GM19025 (cell line): ENCODE measurements around the gene TENM3.

Experiments used
- ATAC-seq: cut with Tn5 transposase; IDR thresholded peaks from one replicate; pipeline ENCODE4 v1.9.1; 2021; ENCODE audit warnings: mild to moderate bottlenecking, low read depth, moderate library complexity; ENCODE audit not compliant: unreplicated experiment

Gene TENM3

DNA sequence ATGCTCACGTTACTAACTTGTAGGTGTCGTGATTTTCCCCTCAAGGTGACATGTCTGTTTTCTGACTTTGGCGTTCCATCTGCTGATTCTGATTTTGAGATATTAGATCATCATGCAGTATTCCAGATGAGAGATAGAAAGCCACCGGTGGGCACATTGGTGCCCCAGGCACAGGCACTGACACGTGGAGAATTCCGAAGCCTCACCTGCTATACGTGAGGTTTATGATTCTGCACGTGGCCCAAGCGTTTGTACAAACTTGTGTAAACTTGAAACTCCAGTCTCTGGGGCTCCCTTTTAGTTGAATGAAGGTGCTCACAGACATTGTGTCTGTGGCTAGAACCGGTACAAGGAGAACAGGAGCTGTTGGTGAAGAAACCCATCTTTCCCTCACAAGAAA is 81.1 kb downstream of the TENM3 start:
- no peak for ATAC-seq

DNA sequence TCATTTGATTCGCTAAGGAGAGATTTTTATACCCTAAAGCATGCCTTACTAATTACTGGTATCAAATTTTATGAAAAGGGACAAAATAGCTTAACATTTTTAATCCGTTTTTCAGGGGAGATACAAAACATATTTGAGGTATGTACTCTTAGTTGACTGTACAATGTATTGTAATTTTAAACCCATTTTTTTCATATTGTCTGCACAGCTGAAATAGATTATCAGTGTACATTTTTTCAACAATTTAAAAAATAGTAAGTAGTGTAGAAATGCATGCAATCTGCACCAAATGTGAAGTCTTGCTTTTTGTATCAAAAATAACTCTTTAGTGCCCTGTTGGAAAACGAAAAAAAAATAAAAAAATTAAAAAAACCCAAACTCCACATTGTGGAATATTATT is 82.2 kb downstream of the TENM3 start:
- no peak for ATAC-seq

DNA sequence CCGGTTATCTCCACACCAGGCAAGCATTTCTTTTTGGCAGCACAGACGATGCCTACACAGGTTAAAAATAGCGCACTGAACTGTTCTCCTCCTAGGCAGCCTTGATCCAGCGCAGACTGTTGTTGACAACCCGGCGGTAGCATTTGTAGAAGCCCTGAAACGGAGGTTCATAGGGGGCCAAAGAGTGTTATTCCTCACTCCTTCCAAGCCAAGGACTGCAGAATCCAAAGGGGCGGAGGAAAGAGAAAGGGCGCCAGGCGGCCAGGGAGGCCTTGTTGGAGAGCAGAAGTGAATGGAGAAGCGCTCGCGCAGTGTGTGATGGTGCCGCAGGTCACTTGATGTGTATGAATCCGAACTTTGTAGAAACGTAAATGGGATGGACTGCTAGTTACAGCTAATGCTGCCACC is 82.7 kb downstream of the TENM3 start:
- no peak for ATAC-seq

DNA sequence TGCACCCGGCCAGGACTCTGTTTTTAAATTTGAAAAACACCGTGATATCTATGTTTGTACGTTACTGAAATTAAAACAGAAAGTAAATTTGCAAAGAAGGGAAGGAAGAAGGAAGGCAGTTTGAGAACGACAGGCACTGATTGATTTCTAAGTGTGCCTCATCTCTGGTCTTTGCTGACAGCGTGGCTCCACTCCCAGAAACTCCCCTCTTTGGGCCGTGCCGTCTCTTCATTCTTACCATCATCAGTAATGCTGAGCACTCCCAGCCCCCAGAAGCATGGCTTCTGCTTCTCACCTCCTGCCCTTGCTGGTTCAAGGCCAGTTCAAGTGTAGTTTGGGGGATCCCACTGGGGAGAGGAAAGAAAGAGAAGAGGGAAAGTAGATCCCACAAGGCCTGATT is 85.3 kb downstream of the TENM3 start:
- no peak for ATAC-seq

DNA sequence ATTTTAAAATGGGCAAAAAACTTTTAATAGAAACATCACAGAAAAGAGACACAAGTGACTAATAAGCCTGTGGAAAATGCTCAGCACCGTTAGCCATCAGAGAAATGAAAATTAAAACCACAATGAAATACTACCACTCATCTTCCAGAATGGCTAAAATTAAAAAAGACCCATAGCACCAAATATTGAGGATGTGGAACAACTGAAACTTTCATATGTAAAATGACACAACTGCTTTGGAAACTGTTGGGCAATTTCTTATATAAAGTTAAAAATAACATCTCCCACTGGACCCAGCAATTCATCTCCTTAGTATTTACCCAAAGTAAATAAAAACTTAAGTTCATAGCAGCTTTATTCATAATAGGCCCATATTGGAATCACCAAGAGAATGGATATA is 94.2 kb downstream of the TENM3 start:
- ATAC-seq = no peak

DNA sequence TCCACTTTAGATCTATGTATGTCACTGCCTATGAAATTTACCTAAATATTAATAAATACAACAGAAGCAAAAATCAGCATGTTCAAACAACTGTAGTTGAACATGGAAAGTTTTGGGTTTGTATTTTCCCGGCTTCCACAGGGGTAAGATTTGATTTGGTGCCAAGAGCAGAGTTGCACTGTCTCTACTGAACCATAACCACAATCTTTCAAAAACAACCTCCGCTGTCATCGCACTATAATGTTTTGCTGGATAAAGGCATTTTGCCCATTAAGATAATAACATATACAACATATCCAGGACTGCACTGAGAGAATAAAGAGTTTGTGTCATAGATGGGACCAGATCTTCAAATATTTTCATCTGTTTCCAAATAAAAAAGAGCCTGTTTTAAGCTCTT is 94.9 kb downstream of the TENM3 start:
- no peak for ATAC-seq

DNA sequence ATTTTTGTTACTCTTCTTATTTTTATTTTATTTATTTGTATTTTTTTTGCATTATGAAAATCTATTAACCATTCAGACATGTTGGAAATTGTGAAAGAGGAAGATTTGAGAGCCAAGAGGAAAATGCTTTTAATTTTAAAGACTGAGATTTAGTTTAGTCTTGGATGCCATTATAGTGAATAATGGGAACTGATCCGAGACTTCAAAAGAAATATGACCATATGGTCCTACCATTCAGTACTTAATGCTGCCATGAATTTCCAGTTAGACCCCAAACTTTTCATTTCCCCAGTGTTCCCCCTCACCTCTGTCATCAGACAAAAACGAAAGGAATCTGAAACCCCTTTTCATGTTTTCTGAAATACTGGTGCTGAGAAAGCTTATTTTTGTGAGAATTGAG is 95.5 kb downstream of the TENM3 start:
- ATAC-seq = no peak

DNA sequence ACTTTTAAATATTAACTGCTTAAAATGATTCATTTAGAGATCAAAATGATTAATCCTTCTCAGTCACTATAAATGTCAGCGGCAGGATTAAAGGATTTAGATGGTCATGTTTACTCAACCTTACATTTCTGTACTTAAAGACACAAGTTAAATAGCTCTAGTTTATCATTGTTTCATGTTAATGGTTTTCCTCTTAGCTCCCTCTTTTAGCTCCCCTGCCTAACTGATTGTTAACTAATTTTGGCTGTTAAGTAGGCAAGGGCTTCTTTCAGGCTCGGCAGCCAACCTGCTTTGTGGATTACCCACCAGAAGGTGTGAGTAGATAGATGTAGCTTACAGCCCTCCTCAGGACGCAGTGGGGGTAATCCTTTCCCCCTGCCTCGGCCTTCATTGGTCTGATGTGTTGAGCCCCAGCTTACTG is 96.0 kb downstream of the TENM3 start:
- ATAC-seq = no peak

DNA sequence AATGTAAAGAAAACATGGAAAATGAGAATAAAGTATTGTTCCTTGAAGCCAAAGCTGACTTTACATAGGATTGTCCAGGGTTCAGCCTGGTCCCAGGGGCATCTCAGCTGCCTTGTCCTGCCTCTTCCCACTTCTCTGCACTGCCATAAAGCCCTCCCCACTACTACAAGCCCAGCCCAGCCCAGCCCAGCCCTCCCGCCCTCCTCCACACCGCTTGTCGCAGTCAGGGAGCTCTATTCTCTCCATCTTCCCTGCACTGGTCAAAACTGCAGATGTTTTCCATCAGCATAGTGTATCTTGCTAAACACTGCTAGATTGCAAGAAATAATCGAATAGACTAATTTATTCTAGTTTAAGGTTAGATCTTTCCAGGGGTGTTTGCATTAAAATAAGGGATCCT is 100.3 kb downstream of the TENM3 start:
- no peak for ATAC-seq

DNA sequence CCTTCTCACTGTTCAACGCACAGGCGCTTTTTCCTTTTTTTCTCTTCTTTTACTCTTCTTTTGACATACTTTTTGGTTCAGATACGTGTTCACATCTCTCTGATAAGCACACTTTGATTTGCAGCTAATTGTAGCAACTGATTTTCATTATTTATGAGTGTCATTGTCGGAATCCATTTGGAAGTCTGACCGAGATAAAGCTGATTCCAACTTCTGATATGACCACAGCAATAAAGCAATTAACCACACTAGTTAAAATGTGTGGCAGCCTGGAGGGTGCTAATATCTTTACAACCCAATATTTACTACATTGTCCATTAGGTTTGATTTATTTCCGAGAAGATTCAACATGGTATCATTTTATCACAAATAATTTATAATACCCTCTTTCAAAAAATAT is 101.8 kb downstream of the TENM3 start:
- ATAC-seq = no peak

DNA sequence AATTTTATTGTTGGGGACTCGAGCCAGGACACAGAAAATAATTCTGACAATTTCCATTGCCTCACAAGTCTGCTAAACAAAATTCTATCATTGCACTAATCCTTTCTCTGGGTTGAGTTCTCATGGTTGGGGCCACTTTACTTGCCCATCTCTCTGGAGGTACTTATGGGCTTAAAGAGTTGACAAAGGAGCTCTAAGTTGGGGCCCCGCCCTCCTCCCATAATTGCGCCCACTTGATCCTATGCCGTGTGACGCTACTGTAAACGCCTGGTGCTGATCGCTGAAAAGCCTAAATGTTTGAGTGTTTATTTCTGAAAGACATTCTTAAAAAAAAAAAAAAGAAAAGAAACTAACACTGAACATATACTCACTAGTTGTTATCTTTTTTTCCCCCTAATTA is 103.0 kb downstream of the TENM3 start:
- ATAC-seq = no peak

DNA sequence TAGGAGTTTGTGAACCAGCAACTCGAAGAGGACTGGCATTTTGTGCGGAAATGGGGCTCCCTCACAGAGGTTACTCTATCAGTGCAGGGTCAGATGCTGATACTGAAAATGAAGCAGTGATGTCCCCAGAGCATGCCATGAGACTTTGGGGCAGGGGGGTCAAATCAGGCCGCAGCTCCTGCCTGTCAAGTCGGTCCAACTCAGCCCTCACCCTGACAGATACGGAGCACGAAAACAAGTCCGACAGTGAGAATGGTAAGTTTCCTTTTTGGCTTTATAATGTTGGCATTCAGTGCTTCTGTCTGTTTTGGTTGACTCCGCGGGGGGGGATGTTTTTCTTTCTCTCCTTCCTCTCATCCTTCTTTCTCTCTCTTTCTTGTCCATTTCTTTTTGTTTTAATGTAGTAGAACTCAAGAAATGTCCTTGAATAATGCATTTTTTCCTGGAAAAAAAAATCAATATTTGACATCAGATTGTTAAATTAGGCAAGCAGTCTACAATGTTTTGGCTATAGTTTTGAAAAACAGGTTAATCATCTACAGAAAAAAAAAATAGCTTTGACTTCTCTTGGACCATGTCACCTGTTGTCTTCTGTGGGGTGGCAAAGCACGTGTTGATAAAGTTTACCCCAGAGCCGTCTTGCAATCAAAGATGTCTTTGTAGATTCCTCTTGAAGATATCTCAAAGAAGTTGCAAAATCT is 103.6 kb downstream of the TENM3 start:
- no peak for ATAC-seq

DNA sequence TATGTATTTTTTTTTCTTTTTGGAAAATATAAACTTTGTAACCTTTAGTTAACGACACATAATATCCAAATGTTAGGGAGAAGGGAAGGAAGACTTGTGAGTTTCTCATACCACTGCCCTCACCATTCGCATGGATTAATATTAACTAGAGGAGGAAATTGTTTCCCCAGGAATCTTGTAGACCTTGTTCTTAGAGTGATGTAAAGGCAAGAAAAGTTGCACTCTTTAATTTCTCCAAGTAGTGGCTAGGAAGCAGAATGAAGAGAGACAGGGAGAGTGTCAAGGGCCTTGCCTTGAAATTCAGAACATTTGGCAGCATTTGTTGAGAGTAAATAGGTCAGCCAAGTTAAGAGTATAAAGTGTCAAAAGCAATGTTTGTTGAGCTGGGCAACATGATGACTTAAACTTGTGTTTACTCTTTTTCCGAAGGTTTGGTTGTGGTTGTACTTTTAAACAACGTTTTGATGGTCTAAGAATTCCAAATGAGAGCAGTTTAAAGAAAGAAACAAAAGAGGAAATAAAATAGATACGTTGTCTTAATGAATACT is 105.7 kb downstream of the TENM3 start:
- ATAC-seq = no peak

DNA sequence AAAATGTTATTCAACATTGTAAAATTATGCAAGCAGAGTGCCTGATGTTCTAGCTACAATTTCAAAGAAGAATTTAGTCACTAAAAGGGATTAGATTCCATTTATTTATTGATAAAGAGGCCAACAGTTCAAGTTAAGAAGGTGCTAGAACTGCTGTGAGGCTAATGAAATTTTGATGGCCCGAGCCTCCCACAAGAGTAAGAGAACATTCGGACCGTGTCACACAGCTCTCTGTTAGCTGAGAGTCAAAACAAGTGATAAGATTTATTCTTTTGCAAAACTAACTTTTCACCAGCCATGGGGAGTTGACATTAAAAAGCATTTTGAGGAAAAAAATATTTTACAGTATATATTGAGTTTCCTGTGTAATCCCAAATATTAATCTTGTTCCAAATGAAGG is 106.8 kb downstream of the TENM3 start:
- ATAC-seq = no peak

DNA sequence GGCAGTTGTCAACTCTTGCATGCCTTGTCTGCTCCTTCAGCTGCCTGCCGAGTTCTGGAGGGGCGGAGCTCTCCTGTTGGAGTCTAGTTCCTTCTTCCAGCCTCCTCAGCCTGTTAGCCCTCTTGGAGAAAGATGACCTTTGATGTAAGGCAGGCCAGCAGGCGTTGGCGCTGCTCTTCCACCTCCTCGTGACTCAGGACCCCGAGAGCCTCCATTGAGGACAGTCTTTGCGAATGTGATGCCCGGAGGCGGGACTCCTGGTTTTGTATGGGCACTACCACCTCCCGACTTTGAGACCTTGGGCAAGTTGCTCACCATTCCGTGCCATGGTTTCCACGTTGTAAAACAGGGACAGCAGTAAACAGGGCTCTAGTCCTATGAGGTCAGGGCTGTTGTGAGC is 108.3 kb downstream of the TENM3 start:
- ATAC-seq = no peak

DNA sequence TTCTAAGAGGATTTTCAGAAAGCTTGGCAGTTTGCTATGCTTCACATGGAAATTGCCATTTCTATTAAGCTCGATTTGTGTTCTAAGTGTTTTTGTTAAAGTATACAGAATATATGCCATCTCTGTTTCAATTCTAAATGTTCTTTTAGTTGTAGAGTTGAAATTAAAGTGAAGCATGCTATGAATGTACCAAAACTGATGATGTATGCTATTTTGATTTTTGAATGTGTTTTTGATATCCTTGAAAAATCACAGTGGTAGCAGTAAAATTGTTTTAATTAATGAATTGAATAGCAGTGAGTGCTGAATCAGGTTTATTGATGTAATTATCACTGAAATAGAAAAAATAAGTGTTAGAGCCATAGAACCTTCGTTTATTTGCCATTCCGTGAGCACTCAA is 110.9 kb downstream of the TENM3 start:
- ATAC-seq = no peak

DNA sequence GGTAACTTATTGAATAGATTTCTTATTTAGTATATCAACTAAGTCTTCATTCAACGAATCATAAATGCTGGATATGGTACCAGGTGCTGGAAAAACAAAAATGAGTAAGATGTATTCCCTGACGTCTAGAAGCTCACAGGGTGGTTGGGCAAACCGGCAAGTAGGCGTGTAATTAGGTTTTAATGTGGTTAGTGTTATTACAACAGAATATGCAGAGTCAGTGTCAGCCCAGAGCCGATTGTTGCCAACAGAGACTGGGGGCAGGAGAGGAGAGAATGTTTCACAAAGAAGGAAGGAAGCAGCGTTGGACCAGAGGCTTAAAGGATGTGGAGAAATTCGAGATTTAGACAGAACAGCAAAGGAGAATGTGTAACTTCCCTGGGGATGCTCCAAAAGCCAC is 111.7 kb downstream of the TENM3 start:
- ATAC-seq = no peak

DNA sequence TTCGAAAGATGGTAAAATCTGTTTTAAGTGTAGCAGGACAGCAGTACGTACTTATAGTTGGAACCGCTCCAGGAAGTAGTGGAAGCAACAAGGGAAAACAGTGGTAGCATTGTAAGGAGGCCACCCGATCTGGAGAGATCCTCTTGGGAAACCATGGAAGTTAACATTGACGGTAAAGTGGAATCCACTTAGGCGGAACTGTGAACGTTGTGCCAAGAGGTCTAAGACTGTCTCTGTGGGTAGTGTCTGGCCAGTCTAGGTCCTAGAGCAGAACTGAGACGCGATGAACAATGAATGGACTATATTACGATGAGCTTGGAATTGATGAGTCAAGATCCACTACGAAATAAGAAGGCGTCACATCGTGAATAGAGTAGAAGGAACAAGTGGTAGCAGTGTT is 124.0 kb downstream of the TENM3 start:
- ATAC-seq = no peak

DNA sequence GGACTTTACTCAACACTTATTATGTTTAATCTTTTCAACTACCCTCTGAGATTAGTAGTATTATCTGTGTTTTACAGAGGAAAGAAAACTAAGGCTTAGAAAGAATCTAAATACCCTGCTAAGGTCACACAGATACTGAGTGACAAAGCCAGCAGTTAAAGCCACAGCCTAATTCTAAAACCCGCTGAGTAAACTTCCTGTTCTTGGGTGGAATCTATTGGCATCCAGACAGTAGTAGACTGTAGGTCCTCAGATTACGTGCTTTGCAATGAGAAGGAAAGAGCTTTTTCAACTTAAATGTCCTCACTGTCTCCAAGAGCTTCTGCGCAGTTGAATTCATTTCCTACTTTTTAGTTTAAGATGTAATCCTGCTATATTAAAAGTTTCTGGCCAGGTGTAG is 126.0 kb downstream of the TENM3 start:
- ATAC-seq = no peak

DNA sequence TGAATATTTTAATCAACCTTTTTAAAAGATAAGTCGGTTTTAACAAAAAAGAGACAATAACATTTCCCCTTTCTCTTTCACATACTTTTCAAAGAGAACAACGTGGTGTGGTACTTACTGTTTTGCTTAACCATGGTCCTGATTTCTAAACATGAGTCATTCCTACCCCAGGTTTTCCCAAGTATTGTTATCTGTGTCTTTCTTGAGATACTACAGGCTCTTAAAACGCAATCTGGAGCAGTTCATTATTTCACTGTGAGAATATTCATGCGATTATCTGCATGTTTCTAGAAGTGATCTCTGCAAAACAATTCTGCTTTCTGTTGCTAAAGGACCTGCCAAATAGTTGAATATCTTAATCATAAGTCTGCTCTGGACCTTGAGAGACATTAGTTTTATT is 127.3 kb downstream of the TENM3 start:
- ATAC-seq = no peak

DNA sequence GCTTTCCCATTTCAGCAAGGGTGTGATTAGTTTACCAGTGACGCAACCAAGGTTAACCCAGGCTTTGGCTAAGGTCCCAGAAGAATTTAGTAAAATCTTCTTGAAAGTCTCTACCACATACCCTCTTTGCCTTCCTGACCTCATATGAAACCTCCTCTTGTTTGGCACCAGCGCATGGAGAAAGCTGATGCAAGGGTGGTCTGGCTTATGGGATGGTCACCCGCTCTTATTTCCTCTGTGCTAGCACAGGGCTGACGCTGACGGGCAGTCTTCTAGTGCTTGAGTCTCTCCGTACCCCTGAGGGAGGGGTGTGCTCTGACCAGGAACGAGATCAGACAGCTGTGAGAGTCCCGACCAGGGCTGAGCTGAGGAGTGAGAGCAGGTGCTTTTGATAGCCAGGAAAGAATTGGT is 137.6 kb downstream of the TENM3 start:
- no peak for ATAC-seq

DNA sequence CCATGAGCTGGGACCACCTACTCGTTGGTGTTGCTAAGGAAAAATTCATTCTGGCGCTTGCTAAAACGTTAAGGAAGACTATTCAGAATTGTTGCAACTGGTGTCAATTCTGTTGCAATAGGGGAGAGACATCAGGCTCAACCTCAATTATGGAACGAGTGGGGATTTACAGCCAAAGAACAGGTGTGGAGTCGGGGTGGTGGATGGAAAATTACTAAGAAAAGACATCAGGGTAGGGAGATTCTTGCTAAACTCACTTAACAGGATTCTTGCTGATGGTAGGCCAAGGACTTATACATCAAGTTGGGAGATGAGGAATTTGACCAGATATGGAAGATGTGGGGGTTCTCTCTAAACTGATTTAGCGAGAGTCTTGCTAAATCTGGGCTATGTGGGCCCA is 139.7 kb downstream of the TENM3 start:
- ATAC-seq = no peak

DNA sequence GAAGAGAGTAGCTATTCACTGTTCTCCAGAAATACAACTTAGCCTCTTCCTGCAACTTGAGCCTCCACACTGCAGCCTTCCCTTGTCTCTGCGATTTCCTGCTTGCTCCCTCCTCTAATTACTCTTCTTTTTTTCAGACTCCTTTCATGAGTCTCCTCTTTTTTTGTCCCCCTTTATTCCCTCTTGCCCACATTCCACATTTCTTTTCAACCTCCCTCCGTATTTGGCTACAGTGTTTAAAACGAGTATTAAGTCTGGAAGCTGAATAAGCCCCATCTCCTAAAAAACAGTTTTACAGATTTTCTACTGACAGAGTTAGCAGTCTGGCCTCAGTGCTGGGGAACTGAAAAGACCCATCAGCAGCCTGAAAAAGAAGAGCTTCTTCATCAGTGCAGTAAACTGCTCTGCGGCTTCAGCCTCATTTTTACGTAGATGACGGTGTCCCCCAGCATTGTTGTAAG is 141.5 kb downstream of the TENM3 start:
- ATAC-seq = no peak
